HFFc6 (cell line): ENCODE data around the gene RHOB. TPM values are rescaled to one million over a fixed set of nuclear protein-coding genes. Genes with fewer than 3 reads are reported as not detected.
"Not testable (repeated sequence)": the region's sequence is repeated elsewhere in the genome, so short reads cannot be mapped to it uniquely, and the experiment has no call there.

Experiments
- DNase-seq: peaks from one replicate; pipeline ENCODE4 v3.0.0-alpha.2; 2018
- H3K27ac Mint-ChIP-seq: 2 replicates; pipeline ENCODE4 v1.8.0; 2020; ENCODE audit warnings: mild to moderate bottlenecking, mixed read lengths
- H3K27me3 Mint-ChIP-seq: 2 replicates; pipeline ENCODE4 v1.8.0; 2021; ENCODE audit warnings: mild to moderate bottlenecking, moderate library complexity, mixed read lengths; ENCODE audit not compliant: insufficient read depth
- H3K36me3 Mint-ChIP-seq: 2 replicates; pipeline ENCODE4 v1.8.0; 2021; ENCODE audit warnings: low read depth, mixed read lengths
- H3K4me1 Mint-ChIP-seq: 2 replicates; pipeline ENCODE4 v1.8.0; 2020; ENCODE audit warnings: low read depth, mixed read lengths
- H3K4me3 Mint-ChIP-seq: 2 replicates; pipeline ENCODE4 v1.8.0; 2020; ENCODE audit warnings: mild to moderate bottlenecking, moderate library complexity, mixed read lengths
- H3K9me3 Mint-ChIP-seq: 2 replicates; pipeline ENCODE4 v1.8.0; 2020; ENCODE audit warnings: mild to moderate bottlenecking, mixed read lengths
- total RNA-seq, 6 experiments: library from RNA; stranded (reverse); fragmentation: NEBNext Ultra II Directional; extraction: Animal tissue kit (Norgen Biotek cat#: 25700); gene quantifications; 2 replicates in 1 of 6; 3 replicates in 5 of 6; pipeline ENCODE4 v1.2.3, GENCODE V29; 2021
- TF ChIP-seq, protein P1 (sequence below): fragments of 200-600 bp; sonication (generic); IDR thresholded peaks from 2 replicates; pipeline ENCODE4 v1.5.0; 2021; ENCODE audit warnings: antibody characterized with exemption, mild to moderate bottlenecking

RHOB gene
- total RNA-seq, 6 experiments from 2014 or later: 128 to 146 (median 133) TPM

DNA sequence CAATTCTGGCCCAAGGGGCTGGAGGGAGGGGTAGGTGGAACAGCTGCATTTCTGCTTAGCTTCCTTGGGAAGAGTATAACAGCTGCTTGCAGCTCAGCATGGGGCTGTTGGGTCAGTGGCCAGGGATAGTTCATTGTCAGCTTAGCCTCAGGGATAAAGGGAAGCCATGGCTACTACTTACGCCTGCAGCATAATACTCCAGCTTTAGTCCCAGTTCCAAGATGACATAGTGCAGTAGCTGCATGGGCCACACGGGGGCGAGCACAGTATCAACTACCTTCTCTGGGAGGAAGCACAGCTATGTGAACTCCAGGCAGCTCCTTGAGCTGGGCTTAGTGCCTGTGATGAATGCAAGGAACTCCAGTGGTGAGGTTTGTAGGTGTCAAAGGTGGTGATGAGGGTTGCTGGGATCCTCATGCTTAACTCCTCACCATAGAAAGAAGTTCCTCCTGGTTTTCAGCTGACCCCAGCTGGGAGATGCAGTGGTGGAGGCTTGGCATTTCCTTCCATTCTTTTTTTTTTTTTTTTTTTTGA lies 35.4 kb upstream of the RHOB start:
- H3K9me3 Mint-ChIP-seq: peaks cover 29% of the 10 kb centered on the region
- 0 out of 2 replicates have a peak, but pooled peaks cover 4% of the 10 kb centered on the region for H3K4me1 Mint-ChIP-seq
- H3K36me3 Mint-ChIP-seq: peaks cover 17% of the 10 kb centered on the region
- peaks cover 10% of the 10 kb centered on the region for H3K27me3 Mint-ChIP-seq
- DNase-seq: peak; percentile 81
- no peak overlapping the region for H3K4me3 Mint-ChIP-seq
- H3K27ac Mint-ChIP-seq: no peak overlapping the region
- TF ChIP-seq, protein P1, sequence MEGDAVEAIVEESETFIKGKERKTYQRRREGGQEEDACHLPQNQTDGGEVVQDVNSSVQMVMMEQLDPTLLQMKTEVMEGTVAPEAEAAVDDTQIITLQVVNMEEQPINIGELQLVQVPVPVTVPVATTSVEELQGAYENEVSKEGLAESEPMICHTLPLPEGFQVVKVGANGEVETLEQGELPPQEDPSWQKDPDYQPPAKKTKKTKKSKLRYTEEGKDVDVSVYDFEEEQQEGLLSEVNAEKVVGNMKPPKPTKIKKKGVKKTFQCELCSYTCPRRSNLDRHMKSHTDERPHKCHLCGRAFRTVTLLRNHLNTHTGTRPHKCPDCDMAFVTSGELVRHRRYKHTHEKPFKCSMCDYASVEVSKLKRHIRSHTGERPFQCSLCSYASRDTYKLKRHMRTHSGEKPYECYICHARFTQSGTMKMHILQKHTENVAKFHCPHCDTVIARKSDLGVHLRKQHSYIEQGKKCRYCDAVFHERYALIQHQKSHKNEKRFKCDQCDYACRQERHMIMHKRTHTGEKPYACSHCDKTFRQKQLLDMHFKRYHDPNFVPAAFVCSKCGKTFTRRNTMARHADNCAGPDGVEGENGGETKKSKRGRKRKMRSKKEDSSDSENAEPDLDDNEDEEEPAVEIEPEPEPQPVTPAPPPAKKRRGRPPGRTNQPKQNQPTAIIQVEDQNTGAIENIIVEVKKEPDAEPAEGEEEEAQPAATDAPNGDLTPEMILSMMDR: peak; percentile 88

DNA sequence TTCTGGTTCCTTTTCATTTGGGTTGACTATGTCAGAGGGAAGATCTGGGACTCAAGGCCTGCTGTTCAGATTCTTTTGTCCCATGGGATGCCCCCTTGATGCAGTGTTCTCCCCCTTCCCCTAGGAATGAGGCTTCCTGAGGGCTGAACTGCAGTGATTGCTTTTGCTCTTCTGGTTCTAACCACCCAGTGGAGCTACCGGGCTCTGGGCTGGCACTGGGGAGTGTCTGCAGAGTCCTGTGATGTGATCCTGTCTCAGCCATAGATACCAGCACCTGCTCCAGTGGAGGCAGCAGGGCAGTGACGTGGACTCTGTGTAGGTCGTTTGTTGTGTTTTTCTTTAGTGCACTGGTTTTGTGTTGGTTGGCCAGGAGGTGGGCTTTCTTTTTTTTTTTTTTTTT lies 32.1 kb upstream of the RHOB start:
- Mint-ChIP-seq H3K4me3 (no peak overlapping the region), H3K27me3 (peaks cover 8% of the 10 kb centered on the region), H3K9me3 (peaks cover 4% of the 10 kb centered on the region), H3K4me1 (peaks cover 14% of the 10 kb centered on the region), H3K27ac (no peak overlapping the region), H3K36me3 (peaks cover 4% of the 10 kb centered on the region)
- TF ChIP-seq, protein P1: no peak
- DNase-seq: no peak

DNA sequence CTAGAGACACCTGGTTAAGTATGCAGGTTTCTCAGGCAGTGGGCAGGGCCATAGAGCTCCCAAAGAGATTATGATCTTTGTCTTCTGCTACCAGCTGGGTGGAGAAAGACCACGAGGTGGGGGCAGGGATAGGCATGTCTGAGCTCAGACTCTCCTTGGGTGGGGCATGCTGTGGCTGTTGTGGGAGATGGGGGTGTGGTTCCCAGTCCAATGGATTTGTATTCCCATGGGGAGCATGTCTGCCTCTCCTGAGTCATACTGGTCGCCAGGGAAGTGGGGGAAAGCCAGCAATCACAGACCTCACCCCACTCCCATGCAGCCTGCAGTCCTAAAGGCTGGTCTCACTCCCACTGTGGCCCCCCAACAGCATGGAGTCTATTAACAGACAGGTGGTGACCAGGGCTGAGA lies 31.4 kb upstream of the RHOB start:
- peaks cover 18% of the 10 kb centered on the region for H3K4me1 Mint-ChIP-seq
- H3K36me3 Mint-ChIP-seq: no peaks in the 10 kb centered on the region
- H3K4me3 Mint-ChIP-seq: no peak overlapping the region
- H3K9me3 Mint-ChIP-seq: no peaks in the 10 kb centered on the region
- peaks cover 3% of the 10 kb centered on the region for H3K27me3 Mint-ChIP-seq
- H3K27ac Mint-ChIP-seq: no peak overlapping the region
- TF ChIP-seq, protein P1: no peak
- no peak for DNase-seq

DNA sequence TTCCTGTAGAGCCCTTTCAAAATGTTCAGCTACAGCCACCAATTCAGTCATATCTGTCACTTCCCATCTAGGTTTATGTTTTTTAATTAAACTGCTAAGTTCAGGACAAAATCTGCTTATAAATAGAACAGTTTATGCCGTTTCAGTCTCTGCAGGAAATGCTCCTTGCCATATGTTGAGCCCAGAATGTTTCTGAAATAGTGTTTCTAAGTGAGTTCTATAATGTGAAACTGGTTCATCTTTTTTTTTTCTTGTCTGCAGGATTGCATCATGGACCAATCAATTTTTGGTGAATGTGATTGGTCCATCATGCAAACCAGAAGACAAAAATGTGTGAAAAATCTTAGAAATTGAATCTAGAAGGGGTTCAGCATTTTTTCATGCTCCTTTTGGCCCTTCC lies 30.2 kb upstream of the RHOB start:
- H3K36me3 Mint-ChIP-seq: no peaks in the 10 kb centered on the region

DNA sequence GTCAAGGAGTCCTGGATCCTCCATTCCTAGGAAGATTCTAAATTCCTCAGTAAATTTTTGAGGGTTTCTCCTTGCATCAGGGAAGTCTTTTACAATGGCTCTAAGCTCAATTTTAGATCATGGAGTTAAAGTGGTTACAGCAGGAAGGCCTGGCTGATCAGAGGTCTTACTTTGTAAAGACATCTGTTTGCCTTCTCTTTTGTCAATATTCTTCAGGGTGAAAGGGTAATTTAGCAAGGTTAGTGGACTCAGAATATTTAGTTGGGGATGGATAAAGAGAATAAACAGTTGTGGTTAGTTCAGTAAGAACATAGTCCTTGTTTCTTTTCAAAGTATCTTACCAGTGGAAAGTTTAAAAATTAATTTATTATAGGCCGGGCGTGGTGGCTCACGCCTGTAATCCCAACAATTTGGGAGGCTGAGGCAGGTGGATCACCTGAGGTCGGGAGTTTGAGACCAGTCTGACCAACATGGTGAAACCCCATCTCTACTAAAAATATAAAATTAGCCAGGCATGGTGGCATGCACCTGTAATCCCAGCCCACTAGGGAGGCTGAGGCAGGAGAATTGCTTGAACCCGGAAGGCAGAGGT lies 29.5 kb upstream of the RHOB start:
- H3K4me1 Mint-ChIP-seq: peaks cover 33% of the 10 kb centered on the region

More for the DNA sequence above, 30.2 kb upstream of the RHOB start:
- H3K9me3 Mint-ChIP-seq: no peaks in the 10 kb centered on the region
- H3K4me1 Mint-ChIP-seq: peaks cover 27% of the 10 kb centered on the region
- TF ChIP-seq, protein P1: no peak
- H3K27me3 Mint-ChIP-seq: peaks cover 3% of the 10 kb centered on the region
- H3K4me3 Mint-ChIP-seq: no peak overlapping the region
- no peak overlapping the region for H3K27ac Mint-ChIP-seq
- DNase-seq: no peak

DNA sequence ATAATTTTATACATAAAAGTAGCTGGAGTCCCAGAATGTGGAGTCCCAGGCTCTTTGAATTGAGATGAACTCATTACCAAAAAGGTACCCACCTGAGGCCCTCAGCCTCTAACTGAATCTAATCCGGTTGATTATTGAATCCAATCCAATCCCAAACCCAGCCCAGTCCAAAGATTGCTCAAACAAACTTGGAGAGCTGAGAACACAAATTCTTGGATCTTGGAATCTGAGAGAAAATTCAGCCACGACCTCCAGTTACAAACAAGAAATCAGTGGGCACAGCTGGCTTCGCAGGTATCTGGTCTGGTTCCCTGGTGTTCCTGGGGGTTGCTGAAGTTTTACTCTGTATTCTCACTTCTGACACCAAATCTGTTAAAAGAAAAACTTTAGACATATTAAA lies 28.4 kb upstream of the RHOB start:
- H3K9me3 Mint-ChIP-seq: no peaks in the 10 kb centered on the region
- no peak overlapping the region for H3K4me3 Mint-ChIP-seq
- H3K27ac Mint-ChIP-seq: no peak overlapping the region
- TF ChIP-seq, protein P1: no peak
- no peak for DNase-seq
- H3K4me1 Mint-ChIP-seq: peaks cover 45% of the 10 kb centered on the region
- no peaks in the 10 kb centered on the region for H3K36me3 Mint-ChIP-seq
- peaks cover 6% of the 10 kb centered on the region for H3K27me3 Mint-ChIP-seq

More for the DNA sequence above, 29.5 kb upstream of the RHOB start:
- H3K27me3 Mint-ChIP-seq, DNase-seq, H3K36me3 Mint-ChIP-seq, H3K27ac Mint-ChIP-seq, H3K9me3 Mint-ChIP-seq, H3K4me3 Mint-ChIP-seq: not testable (repeated sequence)
